SK-N-DZ (cell line): ENCODE results near the gene SUPT20H.
"Not testable (repeated sequence)": the region's sequence is repeated elsewhere in the genome, so short reads cannot be mapped to it uniquely, and the experiment has no call there.

ENCODE experiments used
- DNase-seq: peaks from one replicate; pipeline ENCODE4 v3.0.0-alpha.2; 2015; ENCODE audit warnings: low spot score

Gene SUPT20H

DNA sequence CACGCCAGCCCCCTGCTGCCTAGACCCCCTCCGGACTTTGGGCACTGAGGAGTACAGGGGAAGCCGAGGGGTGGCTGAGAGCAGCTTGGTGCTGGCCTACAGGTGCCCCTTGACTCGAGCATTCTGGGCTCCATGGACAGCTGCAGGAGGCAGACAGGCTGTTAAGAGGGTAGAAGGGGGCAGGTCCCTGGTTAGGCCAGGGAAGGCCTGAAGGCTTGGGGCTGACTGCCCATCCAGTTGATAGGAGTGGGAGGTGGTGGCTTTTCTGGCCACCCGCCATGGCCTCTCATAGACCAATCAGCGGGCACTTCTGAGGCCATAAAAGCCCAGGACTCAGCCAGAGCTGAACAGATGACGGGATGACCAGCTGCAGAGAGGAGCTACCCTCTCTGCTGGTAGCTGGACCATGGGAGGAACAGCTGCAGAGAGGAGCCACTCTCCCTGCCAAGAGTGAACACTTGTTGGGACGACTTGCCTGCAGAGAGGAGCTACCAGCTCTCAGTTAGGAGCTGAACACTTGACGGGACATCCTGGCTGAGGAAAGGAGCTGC lies 10.7 kb upstream of the SUPT20H start:
- DNase-seq, result no peak

DNA sequence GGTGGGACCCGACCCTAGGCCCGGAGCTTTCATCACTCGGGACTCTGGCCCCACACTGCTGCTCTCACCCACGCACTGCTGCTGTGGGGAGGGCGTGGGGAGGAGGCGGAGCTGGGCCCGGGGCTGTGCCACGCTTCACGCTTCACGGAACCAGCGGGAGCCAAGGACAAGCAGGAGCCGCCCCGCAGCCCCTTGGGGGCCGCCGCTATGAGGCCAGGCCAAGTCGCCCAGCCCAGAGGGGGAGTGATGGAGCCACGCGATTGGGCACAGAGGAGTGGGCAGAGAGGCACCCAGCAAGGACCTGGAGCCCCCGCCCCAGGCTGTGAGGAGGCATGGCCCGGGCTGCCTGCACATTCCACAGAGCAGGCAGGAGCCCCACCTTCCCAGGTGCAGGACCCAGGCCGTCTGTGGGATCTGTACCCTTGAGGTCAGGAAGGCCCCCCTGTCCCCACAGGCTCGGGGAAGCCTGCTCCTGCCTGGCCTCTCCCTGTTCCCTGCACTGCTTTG lies 10.2 kb upstream of the SUPT20H start:
- DNase-seq, result no peak

DNA sequence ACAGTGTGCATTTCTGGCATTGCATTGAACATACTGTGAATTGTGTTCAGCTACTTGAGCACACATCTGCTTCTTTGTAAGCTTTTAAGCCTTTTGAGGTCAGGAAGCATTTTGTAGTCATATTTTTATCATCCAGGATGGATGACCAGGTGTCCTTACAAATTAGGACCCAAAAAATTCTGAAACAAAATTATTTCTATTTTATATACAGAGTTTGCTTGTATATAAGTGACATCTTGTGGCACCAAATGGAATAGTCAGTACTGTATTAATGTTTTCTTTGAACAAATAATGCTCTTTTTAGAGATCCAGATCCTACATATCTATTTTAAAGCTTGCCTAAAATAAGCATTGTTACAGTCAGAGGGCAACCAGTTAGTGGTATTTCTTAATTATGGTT lies 9.5 kb upstream of the SUPT20H start:
- no peak for DNase-seq

GRCh38 chr13:37067874-37068273 lies 8.4 kb upstream of the SUPT20H start:
- DNase-seq, result no peak

GRCh38 chr13:37065890-37066526 lies 6.5 kb upstream of the SUPT20H start:
- DNase-seq, result no peak

DNA sequence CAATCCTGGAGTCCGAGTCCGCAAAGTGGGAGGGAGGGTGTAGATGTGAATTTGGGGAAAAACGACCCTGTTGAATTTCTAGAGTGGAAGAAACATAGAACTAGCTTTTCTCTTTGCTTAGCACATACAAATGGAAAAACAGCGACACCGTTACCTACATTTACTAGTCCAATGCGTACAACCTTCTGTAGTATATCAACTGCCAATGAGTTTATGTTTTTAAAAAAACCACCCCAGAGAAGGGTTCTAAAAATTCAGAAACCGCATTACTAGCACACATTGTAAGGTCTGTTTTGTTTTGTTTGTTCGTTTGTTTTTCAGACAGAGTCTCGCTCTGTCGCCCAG lies 332 bp upstream of the SUPT20H start:
- no peak for DNase-seq

DNA sequence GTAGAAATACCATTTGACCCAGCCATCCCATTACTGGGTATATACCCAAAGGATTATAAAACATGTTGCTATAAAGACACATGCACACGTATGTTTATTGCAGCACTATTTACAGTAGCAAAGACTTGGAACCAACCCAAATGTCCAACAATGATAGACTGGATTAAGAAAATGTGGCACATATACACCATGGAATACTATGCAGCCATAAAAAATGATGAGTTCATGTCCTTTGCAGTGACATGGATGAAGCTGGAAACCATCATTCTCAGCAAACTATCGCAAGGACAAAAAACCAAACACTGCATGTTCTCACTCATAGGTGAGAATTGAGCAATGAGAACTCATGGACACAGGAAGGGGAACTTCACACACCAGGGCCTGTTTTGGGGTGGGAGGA lies 3.3 kb downstream of the SUPT20H start:
- DNase-seq, result not testable (repeated sequence)

GRCh38 chr13:37053111-37053510 lies 6.4 kb downstream of the SUPT20H start:
- not testable (repeated sequence) for DNase-seq

DNA sequence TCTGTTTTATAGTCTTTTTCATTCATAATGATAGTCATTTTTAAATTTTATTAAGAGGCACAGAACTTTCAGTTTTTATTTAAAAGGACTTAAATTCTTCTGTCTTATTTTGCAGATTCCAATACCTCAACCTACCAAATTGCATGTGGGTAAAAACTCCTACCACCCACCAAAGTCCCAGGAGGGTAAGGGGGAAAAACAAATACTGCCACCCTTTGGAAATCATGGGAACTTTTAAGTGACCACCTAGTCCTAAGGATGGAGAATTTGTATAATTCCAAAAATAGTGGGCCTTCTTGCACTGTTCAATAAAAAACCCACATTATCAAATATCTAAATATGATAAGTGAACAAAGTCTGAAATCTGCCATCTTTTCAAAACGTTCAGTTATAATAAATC lies 9.7 kb downstream of the SUPT20H start:
- no peak for DNase-seq

- DNase-seq, result no peak
Measured at GRCh38 chr13:37047846-37048245, 11.6 kb downstream of the SUPT20H start.

DNA sequence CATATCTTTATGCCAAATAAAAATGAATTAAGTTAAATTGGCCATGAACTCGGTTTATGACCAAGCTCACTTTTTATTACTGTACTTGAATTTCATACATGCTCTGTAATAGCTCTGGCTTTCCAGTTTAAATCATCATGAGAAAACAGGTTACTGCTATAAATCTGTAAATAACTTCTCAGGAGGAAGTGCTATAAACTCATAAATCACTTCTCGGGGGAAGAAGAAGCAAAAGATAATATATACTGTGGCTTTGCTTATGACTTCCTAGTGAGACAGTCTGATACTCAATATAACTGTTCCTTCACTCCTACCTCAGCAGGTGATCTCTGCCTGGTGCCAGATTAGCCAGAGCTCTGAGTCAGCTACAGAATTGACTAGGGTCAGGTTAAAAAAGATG lies 12.5 kb downstream of the SUPT20H start:
- DNase-seq, result no peak

DNA sequence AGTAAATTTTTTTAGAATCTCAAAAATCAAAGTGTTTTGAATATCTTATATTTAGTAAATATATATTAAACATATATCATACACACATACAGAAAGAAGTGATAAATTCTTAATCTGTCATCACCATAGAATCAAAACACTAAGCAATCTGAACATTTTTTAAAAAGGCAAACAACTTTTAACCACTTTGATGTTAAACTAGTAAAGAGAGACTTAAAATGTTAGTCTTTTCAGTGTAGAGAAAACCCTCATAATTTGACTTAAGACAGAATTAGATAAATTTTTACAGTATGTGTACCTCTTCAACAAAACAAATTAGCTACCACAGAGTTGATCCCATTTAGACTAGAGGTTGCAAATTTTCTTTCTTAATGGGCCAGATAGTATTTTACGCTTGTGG lies 13.4 kb downstream of the SUPT20H start:
- DNase-seq, result no peak

GRCh38 chr13:37040789-37041188 lies 18.7 kb downstream of the SUPT20H start:
- no peak for DNase-seq

DNA sequence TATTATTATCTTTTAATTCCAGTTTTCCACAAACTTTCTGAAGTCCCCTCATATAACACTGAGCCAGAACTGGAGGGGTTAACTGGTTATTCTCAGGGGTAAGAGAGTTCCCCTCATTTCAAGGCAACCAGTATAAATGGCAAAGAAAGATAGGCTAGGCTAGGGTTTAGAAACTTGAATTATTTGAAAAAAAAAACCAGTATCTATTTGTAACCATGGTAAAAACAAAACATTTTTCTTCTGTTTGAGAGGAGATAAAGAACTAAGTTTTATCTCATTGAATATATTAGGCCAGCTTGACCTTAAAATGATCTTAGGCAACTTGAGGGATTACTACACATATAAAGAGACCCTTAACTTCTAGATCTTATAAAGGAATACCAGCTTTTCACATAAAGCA lies 19.6 kb downstream of the SUPT20H start:
- no peak for DNase-seq

GRCh38 chr13:37037241-37037640 lies 22.2 kb downstream of the SUPT20H start:
- DNase-seq, result no peak

DNA sequence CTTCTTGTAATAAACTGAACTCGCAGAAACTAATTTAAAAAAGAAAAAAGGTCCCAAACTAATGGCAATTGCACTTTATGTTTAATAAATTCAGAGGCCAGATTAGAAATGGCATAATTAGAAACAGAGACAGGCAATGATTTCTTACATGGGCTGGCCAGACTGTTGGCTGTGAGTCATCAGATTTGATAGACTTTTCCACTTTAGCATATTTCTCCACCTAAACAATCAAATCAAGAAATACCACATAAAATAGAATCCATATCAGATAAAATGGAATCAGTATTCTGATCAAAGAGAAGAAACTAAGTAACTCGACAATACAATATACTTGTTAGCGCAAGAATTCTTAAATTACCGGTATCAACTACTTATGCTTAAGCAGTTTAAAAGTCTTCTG lies 29.9 kb downstream of the SUPT20H start:
- DNase-seq, result no peak

DNA sequence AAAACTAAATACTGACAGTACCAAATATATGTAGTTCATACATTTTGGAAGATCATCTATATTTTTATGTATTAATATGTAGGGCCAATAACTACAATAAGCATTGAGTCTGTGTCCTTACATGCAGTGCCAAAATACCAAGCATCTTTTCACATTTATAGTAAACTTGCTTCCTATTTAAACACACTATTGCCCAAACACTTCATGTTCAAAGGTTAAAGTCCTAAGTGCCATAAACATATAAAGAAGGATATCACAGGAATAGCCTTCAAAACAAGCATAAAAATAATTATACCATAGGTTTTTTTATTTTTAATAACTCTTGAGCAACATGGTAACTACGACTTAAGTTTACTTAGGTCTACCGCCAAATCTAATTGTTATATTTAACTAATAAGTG lies 31.8 kb downstream of the SUPT20H start:
- DNase-seq, result no peak

DNA sequence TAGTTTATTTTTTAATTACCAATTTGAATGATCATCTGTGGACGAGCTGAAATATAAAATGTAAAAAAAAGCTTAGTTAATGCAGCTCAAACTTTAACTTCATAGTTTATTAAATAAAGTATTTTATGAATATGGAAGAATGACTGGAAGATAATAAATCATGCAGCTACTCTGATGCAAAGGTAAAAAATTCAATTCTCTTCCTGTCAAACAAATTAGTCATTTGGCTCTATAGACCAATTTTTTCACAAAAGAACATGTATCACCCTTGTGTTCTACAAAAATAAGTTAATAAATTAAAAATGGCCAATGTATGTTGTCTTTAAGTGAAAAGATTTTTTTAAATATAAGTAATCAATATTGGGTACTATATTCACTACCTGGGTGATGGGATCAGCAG lies 32.7 kb downstream of the SUPT20H start:
- no peak for DNase-seq

GRCh38 chr13:37023871-37024270 lies 35.6 kb downstream of the SUPT20H start:
- no peak for DNase-seq

- DNase-seq, result no peak
Measured at GRCh38 chr13:37014609-37015008, 44.9 kb downstream of the SUPT20H start.

GRCh38 chr13:37011788-37012187 lies 47.7 kb downstream of the SUPT20H start:
- no peak for DNase-seq

DNA sequence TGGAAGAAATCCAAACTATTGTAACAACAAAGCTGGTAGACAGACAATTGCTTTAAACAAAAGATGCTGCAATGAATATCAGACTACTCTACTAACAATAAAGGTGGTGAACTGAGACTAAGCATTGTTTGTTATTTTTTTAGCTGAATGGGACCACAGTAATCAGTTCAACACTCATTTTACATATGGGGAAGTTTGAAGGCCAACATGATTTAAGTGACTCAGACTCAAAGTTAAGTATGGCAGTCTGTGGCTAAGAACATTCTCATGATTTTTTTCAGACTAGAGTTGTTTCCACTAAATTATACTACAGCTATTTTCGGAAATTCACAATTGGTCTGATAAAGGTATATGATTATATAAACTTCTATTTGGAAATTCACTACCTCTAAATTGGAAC lies 48.5 kb downstream of the SUPT20H start:
- no peak for DNase-seq

DNA sequence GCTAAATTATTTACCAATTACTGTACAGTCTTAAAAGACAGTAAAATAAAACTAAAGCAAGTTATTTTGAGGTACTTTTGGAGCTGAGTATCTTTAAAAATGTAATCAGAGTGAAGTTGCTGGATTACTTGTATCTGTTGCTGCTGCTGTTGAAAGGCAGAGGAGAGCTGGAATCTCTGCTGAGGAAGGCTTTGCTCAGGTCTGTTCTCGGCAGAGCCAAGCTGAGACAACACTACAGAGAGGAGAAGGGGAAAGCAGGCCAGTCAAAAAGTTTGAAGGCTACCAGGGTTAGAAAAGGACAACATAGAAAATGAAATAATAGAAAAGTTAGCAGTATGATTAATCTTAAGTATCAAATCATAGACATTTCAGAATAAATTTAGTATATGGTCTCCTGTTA lies 49.1 kb downstream of the SUPT20H start:
- no peak for DNase-seq

- no peak for DNase-seq
Measured at GRCh38 chr13:37009692-37010091, 49.8 kb downstream of the SUPT20H start.
